ENCODE data around the gene ISCU.

- TF ChIP-seq, protein P1, sequence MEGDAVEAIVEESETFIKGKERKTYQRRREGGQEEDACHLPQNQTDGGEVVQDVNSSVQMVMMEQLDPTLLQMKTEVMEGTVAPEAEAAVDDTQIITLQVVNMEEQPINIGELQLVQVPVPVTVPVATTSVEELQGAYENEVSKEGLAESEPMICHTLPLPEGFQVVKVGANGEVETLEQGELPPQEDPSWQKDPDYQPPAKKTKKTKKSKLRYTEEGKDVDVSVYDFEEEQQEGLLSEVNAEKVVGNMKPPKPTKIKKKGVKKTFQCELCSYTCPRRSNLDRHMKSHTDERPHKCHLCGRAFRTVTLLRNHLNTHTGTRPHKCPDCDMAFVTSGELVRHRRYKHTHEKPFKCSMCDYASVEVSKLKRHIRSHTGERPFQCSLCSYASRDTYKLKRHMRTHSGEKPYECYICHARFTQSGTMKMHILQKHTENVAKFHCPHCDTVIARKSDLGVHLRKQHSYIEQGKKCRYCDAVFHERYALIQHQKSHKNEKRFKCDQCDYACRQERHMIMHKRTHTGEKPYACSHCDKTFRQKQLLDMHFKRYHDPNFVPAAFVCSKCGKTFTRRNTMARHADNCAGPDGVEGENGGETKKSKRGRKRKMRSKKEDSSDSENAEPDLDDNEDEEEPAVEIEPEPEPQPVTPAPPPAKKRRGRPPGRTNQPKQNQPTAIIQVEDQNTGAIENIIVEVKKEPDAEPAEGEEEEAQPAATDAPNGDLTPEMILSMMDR (IDR thresholded peaks at IDR 0.05): no peak
- TF ChIP-seq EZH2phosphoT487 (IDR thresholded peaks at IDR 0.05): no peak
Observed at GRCh38 chr12:108576660-108577234, 14.4 kb downstream of the ISCU start.

All from neural progenitor cell (in vitro differentiated cells).